Measurements from ENCODE around the gene NDUFA8.

- TF ChIP-seq, protein P1, sequence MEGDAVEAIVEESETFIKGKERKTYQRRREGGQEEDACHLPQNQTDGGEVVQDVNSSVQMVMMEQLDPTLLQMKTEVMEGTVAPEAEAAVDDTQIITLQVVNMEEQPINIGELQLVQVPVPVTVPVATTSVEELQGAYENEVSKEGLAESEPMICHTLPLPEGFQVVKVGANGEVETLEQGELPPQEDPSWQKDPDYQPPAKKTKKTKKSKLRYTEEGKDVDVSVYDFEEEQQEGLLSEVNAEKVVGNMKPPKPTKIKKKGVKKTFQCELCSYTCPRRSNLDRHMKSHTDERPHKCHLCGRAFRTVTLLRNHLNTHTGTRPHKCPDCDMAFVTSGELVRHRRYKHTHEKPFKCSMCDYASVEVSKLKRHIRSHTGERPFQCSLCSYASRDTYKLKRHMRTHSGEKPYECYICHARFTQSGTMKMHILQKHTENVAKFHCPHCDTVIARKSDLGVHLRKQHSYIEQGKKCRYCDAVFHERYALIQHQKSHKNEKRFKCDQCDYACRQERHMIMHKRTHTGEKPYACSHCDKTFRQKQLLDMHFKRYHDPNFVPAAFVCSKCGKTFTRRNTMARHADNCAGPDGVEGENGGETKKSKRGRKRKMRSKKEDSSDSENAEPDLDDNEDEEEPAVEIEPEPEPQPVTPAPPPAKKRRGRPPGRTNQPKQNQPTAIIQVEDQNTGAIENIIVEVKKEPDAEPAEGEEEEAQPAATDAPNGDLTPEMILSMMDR (IDR thresholded peaks at IDR 0.05): no peak
- TF ChIP-seq POLR2A (IDR thresholded peaks at IDR 0.05) (no peak), POLR2AphosphoS5 (IDR thresholded peaks at IDR 0.05; ENCODE audit: insufficient read depth in 1 of 2, low read depth in 1 of 2) (no peak)
Measured at GRCh38 chr9:122135529-122135859, 24.1 kb downstream of the NDUFA8 start.

Measured in vagina (tissue), 2 donors.